Activated CD4-positive, alpha-beta T cell treated with anti-CD3 and anti-CD28 coated beads, Interleukin-2, amount 10 ng/mL, durations not matched to agents 7 days and 5 days (primary cell): ENCODE results near the gene RNASET2. TPM values are rescaled to one million over a fixed set of nuclear protein-coding genes. Genes with fewer than 3 reads are reported as not detected.
A peak's percentile ranks its signal among the peaks of the same experiment; 100 is the strongest.

ENCODE experiments used
- CTCF ChIA-PET: fragments of 350-600 bp; sonication (Branson Sonifier 250); formaldehyde crosslinking; loops from one replicate; lab custom pipeline; 2021; ENCODE audit warnings: antibody characterized with exemption; lab: Charles Lee
- POLR2A ChIA-PET: fragments of 350-600 bp; sonication (Branson Sonifier 250); formaldehyde crosslinking; loops from one replicate; lab custom pipeline; 2021; ENCODE audit warnings: antibody characterized with exemption; lab: Charles Lee
- DNase-seq: peaks from one replicate; pipeline ENCODE4 v3.0.0-alpha.2; 2020
- H3K27ac Mint-ChIP-seq: one replicate; pipeline ENCODE4 v1.8.0; 2021; ENCODE audit warnings: mild to moderate bottlenecking, moderate library complexity, mixed read lengths
- H3K27me3 Mint-ChIP-seq: one replicate; pipeline ENCODE4 v1.8.0; 2021; ENCODE audit warnings: mixed read lengths
- H3K36me3 Mint-ChIP-seq: one replicate; pipeline ENCODE4 v1.8.0; 2021; ENCODE audit warnings: low read depth, mixed read lengths
- H3K4me1 Mint-ChIP-seq: one replicate; pipeline ENCODE4 v1.8.0; 2021; ENCODE audit warnings: mixed read lengths
- H3K4me3 Mint-ChIP-seq: one replicate; pipeline ENCODE4 v1.8.0; 2021; ENCODE audit warnings: mild to moderate bottlenecking, moderate library complexity, mixed read lengths
- H3K9me3 Mint-ChIP-seq: one replicate; pipeline ENCODE4 v1.8.0; 2021; ENCODE audit warnings: mixed read lengths
- total RNA-seq, 2 experiments: library from RNA; stranded (reverse); gene quantifications; one replicate each; pipeline ENCODE4 v1.2.3, GENCODE V29; 2021

The RNASET2 gene, protein sequence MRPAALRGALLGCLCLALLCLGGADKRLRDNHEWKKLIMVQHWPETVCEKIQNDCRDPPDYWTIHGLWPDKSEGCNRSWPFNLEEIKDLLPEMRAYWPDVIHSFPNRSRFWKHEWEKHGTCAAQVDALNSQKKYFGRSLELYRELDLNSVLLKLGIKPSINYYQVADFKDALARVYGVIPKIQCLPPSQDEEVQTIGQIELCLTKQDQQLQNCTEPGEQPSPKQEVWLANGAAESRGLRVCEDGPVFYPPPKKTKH
- 100 to 1,000 TPM in 1 of 2 experiments, 10 to 100 TPM in 1; 84.3 to 101 TPM for total RNA-seq

- Mint-ChIP-seq H3K36me3 (peaks cover 30% of the 10 kb centered on the region), H3K4me3 (peak within 1 kb of the TSS; percentile 90), H3K4me1 (peaks cover 71% of the 10 kb centered on the region), H3K9me3 (peaks cover 3% of the 10 kb centered on the region), H3K27ac (peak within 1 kb of the TSS; percentile 96), H3K27me3 (no peaks in the 10 kb centered on the region)
- DNase-seq: peak; percentile 98
- CTCF ChIA-PET: interaction anchor here (0.6 to 1.2 kb wide), 6 partner anchors 15 to 422 kb away, joined by 3 to 4 read pairs (median 3); no protein-coding TSS in a partner anchor
- POLR2A ChIA-PET: no interaction called here
Observed at GRCh38 chr6:166956444-166957086, at the start of gene RNASET2. RNASET2 (minus strand) TSS chr6:166956550; CDS start chr6:166956182, 368 bp downstream.

DNA sequence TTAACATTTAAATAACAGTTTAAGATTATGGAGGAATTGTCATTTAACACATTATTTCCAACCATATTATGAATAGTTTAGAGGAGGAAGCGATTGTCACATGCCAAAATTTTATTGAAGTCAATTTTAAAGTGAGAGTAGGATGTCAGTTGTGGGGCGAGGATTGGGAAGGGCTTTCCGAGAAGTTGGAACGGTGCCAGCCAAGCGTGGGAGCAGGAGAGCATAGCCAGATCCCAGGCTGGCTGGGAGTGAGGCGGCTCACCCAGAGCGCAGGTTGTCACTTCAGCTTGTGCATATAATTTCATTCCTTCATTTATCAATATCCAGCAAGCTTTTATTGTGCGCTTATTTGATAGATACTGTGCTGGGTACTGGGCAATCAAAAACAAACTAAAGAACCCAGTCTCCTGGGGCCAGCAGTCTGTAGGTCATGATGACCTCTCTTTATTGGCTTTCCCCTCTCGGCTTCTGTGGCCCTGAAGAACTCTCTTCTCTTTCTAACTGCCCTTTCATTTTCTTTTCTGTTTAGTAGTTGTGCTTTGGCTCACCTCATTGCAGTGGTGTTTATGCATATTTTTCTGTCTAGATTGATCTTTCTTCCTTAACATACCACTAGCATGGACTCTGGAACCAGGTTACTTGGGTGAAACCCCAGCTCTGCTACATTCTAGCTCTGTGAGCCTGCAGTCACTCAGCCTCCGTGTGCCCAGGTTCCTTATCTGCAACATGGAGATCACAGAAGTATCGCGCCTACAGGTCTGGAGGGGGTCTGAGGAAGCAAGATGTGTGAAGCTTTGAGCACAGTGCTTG, 49.2 kb upstream of the RNASET2 start:
- H3K27me3 Mint-ChIP-seq: no peaks in the 10 kb centered on the region
- peaks cover 15% of the 10 kb centered on the region for H3K4me1 Mint-ChIP-seq
- no peak overlapping the region for H3K27ac Mint-ChIP-seq
- DNase-seq: no peak
- no peaks in the 10 kb centered on the region for H3K9me3 Mint-ChIP-seq
- POLR2A ChIA-PET: no interaction called here
- no peak overlapping the region for H3K4me3 Mint-ChIP-seq
- peaks cover 44% of the 10 kb centered on the region for H3K36me3 Mint-ChIP-seq
- CTCF ChIA-PET: interaction anchor here (1.0 kb wide), 1 partner anchor 16 kb away, joined by 5 read pairs; no protein-coding TSS in a partner anchor

DNA sequence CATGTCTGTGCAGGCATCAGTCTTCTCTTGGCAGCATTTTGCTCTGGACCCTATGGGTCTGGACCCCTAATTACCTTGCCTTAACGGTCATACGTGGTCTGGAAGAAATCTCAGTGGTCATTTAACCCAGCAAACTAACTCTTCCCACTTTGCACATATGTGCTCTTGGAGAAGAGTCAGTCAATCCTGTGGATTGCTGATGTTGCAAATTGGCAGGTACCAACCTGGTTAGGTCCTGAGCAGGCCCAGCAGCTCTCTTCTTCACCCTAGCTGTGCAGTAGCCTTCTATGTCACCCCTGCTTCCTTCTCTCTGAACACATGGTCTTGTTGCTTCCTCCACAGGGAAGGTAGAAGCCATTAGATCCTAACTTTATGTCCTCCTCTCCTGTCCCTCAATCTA, 44.4 kb upstream of the RNASET2 start:
- Mint-ChIP-seq H3K9me3 (no peaks in the 10 kb centered on the region), H3K27me3 (no peaks in the 10 kb centered on the region), H3K27ac (no peak overlapping the region), H3K4me1 (peaks cover 26% of the 10 kb centered on the region), H3K4me3 (peak overlapping the region; percentile 91), H3K36me3 (peaks cover 25% of the 10 kb centered on the region)
- POLR2A ChIA-PET: no interaction called here
- CTCF ChIA-PET: interaction anchor here (1.2 to 4.2 kb wide), 3 partner anchors 10 to 14 kb away, joined by 3 to 15 read pairs (median 4); no protein-coding TSS in a partner anchor
- DNase-seq: no peak

- H3K9me3 Mint-ChIP-seq: no peaks in the 10 kb centered on the region
- peak overlapping the region; percentile 83 for H3K27ac Mint-ChIP-seq
- DNase-seq: no peak
- peak overlapping the region; percentile 91 for H3K4me3 Mint-ChIP-seq
- no peaks in the 10 kb centered on the region for H3K27me3 Mint-ChIP-seq
- H3K36me3 Mint-ChIP-seq: peaks cover 21% of the 10 kb centered on the region
- peaks cover 31% of the 10 kb centered on the region for H3K4me1 Mint-ChIP-seq
- ChIA-PET CTCF (interaction anchor here (1.0 to 4.2 kb wide), 6 partner anchors 10 to 47 kb away, joined by 3 to 15 read pairs (median 4); no protein-coding TSS in a partner anchor), POLR2A (no interaction called here)
Observed at GRCh38 chr6:166999884-167000253, 43.5 kb upstream of the RNASET2 start.

DNA sequence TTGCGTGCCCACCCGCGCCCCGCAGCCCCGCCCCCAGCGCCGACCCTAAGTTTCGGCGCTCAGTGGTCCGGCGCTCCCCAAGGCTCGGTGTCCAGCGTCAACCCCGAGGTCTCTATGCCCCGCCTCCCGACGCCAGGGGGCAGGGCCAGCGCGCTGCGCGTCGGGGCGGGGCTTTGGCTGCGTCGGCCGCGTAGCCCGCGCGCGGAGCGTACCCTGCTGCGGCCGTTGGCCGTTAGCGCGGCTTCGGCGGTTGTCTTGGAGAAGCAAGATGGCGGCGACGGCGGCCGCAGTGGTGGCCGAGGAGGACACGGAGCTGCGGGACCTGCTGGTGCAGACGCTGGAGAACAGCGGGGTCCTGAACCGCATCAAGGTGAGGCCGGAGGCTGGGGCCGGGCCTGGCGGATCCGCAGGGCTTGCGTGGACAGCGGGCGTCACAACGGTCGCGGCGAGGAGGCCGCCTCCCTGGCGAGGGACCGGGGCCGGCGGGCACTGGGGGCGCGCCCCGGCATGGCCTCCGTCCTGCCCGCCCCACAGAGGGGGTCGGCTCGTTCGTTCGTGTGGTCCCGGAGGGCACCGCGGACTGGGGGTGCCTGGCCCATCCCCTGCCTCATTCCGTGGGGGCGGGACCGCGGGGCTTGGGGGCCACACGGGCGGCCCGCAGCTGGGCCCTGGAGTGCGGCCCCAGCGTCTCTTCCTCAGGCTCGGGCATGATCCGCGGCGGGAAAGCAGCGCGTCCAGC, 43.0 kb upstream of the RNASET2 start, which contains the start of gene CEP43:
CEP43 (plus strand) TSS at position 253 of the 739 bp plus-strand sequence; CDS start at position 269, 16 bp downstream.
- Mint-ChIP-seq H3K27me3 (no peaks in the 10 kb centered on the region), H3K4me3 (peak within 1 kb of the TSS; percentile 91), H3K36me3 (peaks cover 27% of the 10 kb centered on the region), H3K4me1 (peaks cover 31% of the 10 kb centered on the region), H3K9me3 (no peaks in the 10 kb centered on the region), H3K27ac (peak within 1 kb of the TSS; percentile 87)
- CTCF ChIA-PET: interaction anchor here (1.0 to 4.2 kb wide), 7 partner anchors 10 to 48 kb away, joined by 3 to 15 read pairs (median 4); no protein-coding TSS in a partner anchor
- POLR2A ChIA-PET: no interaction called here
- peak; percentile 85 for DNase-seq

GRCh38 chr6:166998256-166999144, 42.1 kb upstream of the RNASET2 start:
- H3K36me3 Mint-ChIP-seq: peaks cover 26% of the 10 kb centered on the region
- peak; percentile 15 for DNase-seq
- POLR2A ChIA-PET: no interaction called here
- peaks cover 34% of the 10 kb centered on the region for H3K4me1 Mint-ChIP-seq
- no peaks in the 10 kb centered on the region for H3K27me3 Mint-ChIP-seq
- H3K27ac Mint-ChIP-seq: peak overlapping the region; percentile 87
- H3K9me3 Mint-ChIP-seq: no peaks in the 10 kb centered on the region
- peak overlapping the region; percentile 91 for H3K4me3 Mint-ChIP-seq
- CTCF ChIA-PET: interaction anchor here (0.9 to 4.2 kb wide), 6 partner anchors 9 to 143 kb away, joined by 3 to 15 read pairs (median 4); no protein-coding TSS in a partner anchor

DNA sequence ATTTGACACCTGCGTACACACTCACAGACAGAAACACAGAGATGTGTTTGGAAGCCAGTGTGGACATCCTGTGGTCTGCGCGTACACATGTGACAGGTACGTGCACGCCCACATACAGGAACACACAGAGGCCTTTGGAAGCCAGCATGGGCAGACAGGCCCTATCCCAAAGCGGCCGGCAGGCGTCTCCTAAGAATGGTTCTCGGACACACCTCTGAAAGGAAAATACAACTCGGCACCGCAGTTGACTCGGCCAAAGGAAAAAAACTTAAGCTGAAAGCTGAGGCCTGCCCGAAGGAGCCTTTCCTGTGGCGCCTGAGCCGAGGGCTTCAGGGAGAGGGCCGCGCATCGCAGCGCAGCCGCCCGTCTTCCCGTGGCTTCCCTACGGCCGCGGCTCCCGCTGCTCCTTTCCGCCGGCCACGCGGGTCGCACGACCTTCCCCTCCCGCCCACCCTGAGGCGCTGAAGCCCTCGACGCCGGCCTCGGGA, 41.5 kb upstream of the RNASET2 start:
- CTCF ChIA-PET: interaction anchor here (0.9 to 1.4 kb wide), 2 partner anchors 8 to 144 kb away, joined by 3 to 5 read pairs; no protein-coding TSS in a partner anchor
- Mint-ChIP-seq H3K27ac (peak overlapping the region; percentile 81), H3K4me1 (peaks cover 34% of the 10 kb centered on the region), H3K4me3 (peak overlapping the region; percentile 80), H3K27me3 (no peaks in the 10 kb centered on the region), H3K36me3 (peaks cover 26% of the 10 kb centered on the region), H3K9me3 (no peaks in the 10 kb centered on the region)
- peak; percentile 54 for DNase-seq
- POLR2A ChIA-PET: no interaction called here

- peaks cover 28% of the 10 kb centered on the region for H3K36me3 Mint-ChIP-seq
- ChIA-PET CTCF (interaction anchor here (0.9 to 1.4 kb wide), 2 partner anchors 8 to 145 kb away, joined by 3 to 5 read pairs; no protein-coding TSS in a partner anchor), POLR2A (no interaction called here)
- H3K27ac Mint-ChIP-seq: peak overlapping the region; percentile 81
- no peak for DNase-seq
- H3K4me1 Mint-ChIP-seq: peaks cover 34% of the 10 kb centered on the region
- peak overlapping the region; percentile 80 for H3K4me3 Mint-ChIP-seq
- H3K27me3 Mint-ChIP-seq: no peaks in the 10 kb centered on the region
- no peaks in the 10 kb centered on the region for H3K9me3 Mint-ChIP-seq
Observed at GRCh38 chr6:166997348-166997747, 41.0 kb upstream of the RNASET2 start.

GRCh38 chr6:166996406-166996805, 40.1 kb upstream of the RNASET2 start:
- no peaks in the 10 kb centered on the region for H3K27me3 Mint-ChIP-seq
- H3K4me3 Mint-ChIP-seq: no peak overlapping the region
- no peak for DNase-seq
- CTCF ChIA-PET: interaction anchor here (0.7 kb wide), 1 partner anchor 11 kb away, joined by 3 read pairs; no protein-coding TSS in a partner anchor
- POLR2A ChIA-PET: no interaction called here
- H3K27ac Mint-ChIP-seq: no peak overlapping the region
- peaks cover 27% of the 10 kb centered on the region for H3K36me3 Mint-ChIP-seq
- peaks cover 35% of the 10 kb centered on the region for H3K4me1 Mint-ChIP-seq
- no peaks in the 10 kb centered on the region for H3K9me3 Mint-ChIP-seq

GRCh38 chr6:166989427-166990032, 33.2 kb upstream of the RNASET2 start:
- Mint-ChIP-seq H3K36me3 (peaks cover 29% of the 10 kb centered on the region), H3K27ac (peak overlapping the region; percentile 37), H3K4me1 (peaks cover 21% of the 10 kb centered on the region), H3K4me3 (no peak overlapping the region), H3K9me3 (no peaks in the 10 kb centered on the region), H3K27me3 (no peaks in the 10 kb centered on the region)
- ChIA-PET CTCF (interaction anchor here (0.6 to 2.8 kb wide), 16 partner anchors 8 to 364 kb away, joined by 3 to 15 read pairs (median 4); partner anchors contain the start of genes CEP43 and RNASET2), POLR2A (no interaction called here)
- peak; percentile 23 for DNase-seq
